ENCODE data around the gene KIF6.

KIF6 gene

GRCh38 chr6:39471954-39472659 is 253.1 kb downstream of the KIF6 start:
- Histone ChIP-seq H4K20me1 (ENCODE audit: insufficient read depth, low read length) (no peaks in the 10 kb centered on the region), H3K9me2 (ENCODE audit: low read depth, low read length) (no peaks in the 10 kb centered on the region), H3K4me1 (ENCODE audit: insufficient read depth, low read length, severe bottlenecking) (no peaks in the 10 kb centered on the region), H3F3A (ENCODE audit: insufficient read depth, low read length) (no peaks in the 10 kb centered on the region), H3K27ac (ENCODE audit: low read depth, low read length, poor library complexity, severe bottlenecking) (no peak overlapping the region), H3K9me3 (ENCODE audit: low read length) (no peaks in the 10 kb centered on the region), H3K9ac (ENCODE audit: low read length) (no peak overlapping the region), H3K4me2 (ENCODE audit: low read length) (no peak overlapping the region), H3K27me3 (ENCODE audit: insufficient read depth, low read length) (no peaks in the 10 kb centered on the region), H2AFZ (ENCODE audit: low read length) (no peak overlapping the region), H3K4me3 (ENCODE audit: low read depth, low read length, poor library complexity, severe bottlenecking) (no peak overlapping the region), H3K36me3 (ENCODE audit: insufficient read depth, low read length) (no peaks in the 10 kb centered on the region), H3K79me2 (ENCODE audit: insufficient read depth, low read length) (no peaks in the 10 kb centered on the region)
- TF ChIP-seq EZH2 (IDR thresholded peaks at IDR 0.05; ENCODE audit: borderline replicate concordance, low read length) (no peak), CTCF (IDR thresholded peaks at IDR 0.05; ENCODE audit: low read length) (no peak)

GRCh38 chr6:39470506-39470905 is 254.7 kb downstream of the KIF6 start:
- no peak overlapping the region for H3K9ac ChIP-seq (ENCODE audit: low read length)
- no peaks in the 10 kb centered on the region for H4K20me1 ChIP-seq (ENCODE audit: insufficient read depth, low read length)
- TF ChIP-seq EZH2 (IDR thresholded peaks at IDR 0.05; ENCODE audit: borderline replicate concordance, low read length): no peak
- TF ChIP-seq CTCF (IDR thresholded peaks at IDR 0.05; ENCODE audit: low read length): no peak
- H3K4me1 ChIP-seq (ENCODE audit: insufficient read depth, low read length, severe bottlenecking): no peaks in the 10 kb centered on the region
- no peaks in the 10 kb centered on the region for H3K36me3 ChIP-seq (ENCODE audit: insufficient read depth, low read length)
- H3F3A ChIP-seq (ENCODE audit: insufficient read depth, low read length): no peaks in the 10 kb centered on the region
- no peaks in the 10 kb centered on the region for H3K79me2 ChIP-seq (ENCODE audit: insufficient read depth, low read length)
- H3K9me2 ChIP-seq (ENCODE audit: low read depth, low read length): no peaks in the 10 kb centered on the region
- H3K4me3 ChIP-seq (ENCODE audit: low read depth, low read length, poor library complexity, severe bottlenecking): no peak overlapping the region
- no peak overlapping the region for H2AFZ ChIP-seq (ENCODE audit: low read length)
- no peaks in the 10 kb centered on the region for H3K27me3 ChIP-seq (ENCODE audit: insufficient read depth, low read length)
- H3K4me2 ChIP-seq (ENCODE audit: low read length): no peak overlapping the region
- no peaks in the 10 kb centered on the region for H3K9me3 ChIP-seq (ENCODE audit: low read length)
- no peak overlapping the region for H3K27ac ChIP-seq (ENCODE audit: low read depth, low read length, poor library complexity, severe bottlenecking)

- H3K9ac ChIP-seq (ENCODE audit: low read length): no peak overlapping the region
- no peaks in the 10 kb centered on the region for H3K36me3 ChIP-seq (ENCODE audit: insufficient read depth, low read length)
- H3K9me2 ChIP-seq (ENCODE audit: low read depth, low read length): no peaks in the 10 kb centered on the region
- no peaks in the 10 kb centered on the region for H4K20me1 ChIP-seq (ENCODE audit: insufficient read depth, low read length)
- H3K79me2 ChIP-seq (ENCODE audit: insufficient read depth, low read length): no peaks in the 10 kb centered on the region
- no peaks in the 10 kb centered on the region for H3K27me3 ChIP-seq (ENCODE audit: insufficient read depth, low read length)
- no peaks in the 10 kb centered on the region for H3K4me1 ChIP-seq (ENCODE audit: insufficient read depth, low read length, severe bottlenecking)
- no peaks in the 10 kb centered on the region for H3F3A ChIP-seq (ENCODE audit: insufficient read depth, low read length)
- TF ChIP-seq CTCF (IDR thresholded peaks at IDR 0.05; ENCODE audit: low read length): no peak
- TF ChIP-seq EZH2 (IDR thresholded peaks at IDR 0.05; ENCODE audit: borderline replicate concordance, low read length): no peak
- H3K4me3 ChIP-seq (ENCODE audit: low read depth, low read length, poor library complexity, severe bottlenecking): no peak overlapping the region
- no peak overlapping the region for H2AFZ ChIP-seq (ENCODE audit: low read length)
- no peak overlapping the region for H3K4me2 ChIP-seq (ENCODE audit: low read length)
- no peaks in the 10 kb centered on the region for H3K9me3 ChIP-seq (ENCODE audit: low read length)
- no peak overlapping the region for H3K27ac ChIP-seq (ENCODE audit: low read depth, low read length, poor library complexity, severe bottlenecking)
Measured at GRCh38 chr6:39468385-39468784, 256.8 kb downstream of the KIF6 start.

Measured in OCI-LY1 (cell line).